ENCODE data around the gene CHAMP1. TPM values are rescaled to one million over a fixed set of nuclear protein-coding genes. Genes with fewer than 3 reads are reported as not detected.

Gene CHAMP1
- total and polyA plus RNA-seq, 4 experiments from 2014 or later: 5.4 to 25.1 (median 16.3) TPM

DNA sequence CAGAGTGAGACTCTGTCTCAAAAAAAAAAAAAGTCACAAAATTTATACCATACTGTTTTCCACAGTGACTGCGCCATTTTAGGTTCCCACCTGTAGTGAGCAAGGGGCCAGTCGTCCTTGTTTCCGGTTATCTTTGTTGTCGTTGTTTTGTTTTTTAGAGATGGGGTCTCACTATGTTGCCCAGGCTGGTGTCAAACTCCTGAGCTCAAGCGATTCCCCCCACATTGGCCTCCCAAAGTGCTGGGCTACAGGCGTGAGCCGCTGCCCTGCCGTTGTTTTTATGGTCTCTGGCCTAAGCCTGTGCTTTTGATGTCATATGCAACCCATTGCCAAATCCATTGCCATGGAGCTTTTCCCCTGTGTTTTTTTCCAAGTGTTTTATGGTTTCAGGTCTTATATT lies 29.6 kb upstream of the CHAMP1 start:
- peaks cover 46 to 67% of the 10 kb centered on the region in 2 donors for H3K36me3 Mint-ChIP-seq
- H3K27me3 ChIP-seq (ENCODE audit: insufficient read depth, low read length): no peaks in the 10 kb centered on the region
- intact Hi-C loops (cut with micrococcal nuclease): no loop called here
- no peak for DNase-seq
- ChIA-PET POLR2A (ENCODE audit: partially characterized antibody) (no interaction called here), CTCF (ENCODE audit: partially characterized antibody) (no interaction called here)
- H3K27ac Mint-ChIP-seq: peak overlapping the region in 2 of 7 donors; percentile 17 to 50
- no peaks in the 10 kb centered on the region for H3K27me3 Mint-ChIP-seq
- H3K4me3 ChIP-seq (ENCODE audit: low read length in 2 of 2): no peak overlapping the region
- no peaks in the 10 kb centered on the region for H3K9me3 Mint-ChIP-seq
- H3K4me1 Mint-ChIP-seq: peaks cover 28 to 66% (median 47%) of the 10 kb centered on the region in 4 donors
- no peaks in the 10 kb centered on the region for H3K9me3 ChIP-seq (ENCODE audit: control insufficient read depth in 1 of 2, low read length in 2 of 2)
- H3K27ac ChIP-seq (ENCODE audit: low read depth, low read length): no peak overlapping the region
- H3K36me3 ChIP-seq (ENCODE audit: insufficient read depth, low read length): peaks cover 28% of the 10 kb centered on the region
- H3K4me1 ChIP-seq (ENCODE audit: insufficient read depth, low read length): peaks cover 44% of the 10 kb centered on the region
- H3K4me3 Mint-ChIP-seq: peak overlapping the region in 4 of 8 donors; percentile 20 to 48 (median 40)

DNA sequence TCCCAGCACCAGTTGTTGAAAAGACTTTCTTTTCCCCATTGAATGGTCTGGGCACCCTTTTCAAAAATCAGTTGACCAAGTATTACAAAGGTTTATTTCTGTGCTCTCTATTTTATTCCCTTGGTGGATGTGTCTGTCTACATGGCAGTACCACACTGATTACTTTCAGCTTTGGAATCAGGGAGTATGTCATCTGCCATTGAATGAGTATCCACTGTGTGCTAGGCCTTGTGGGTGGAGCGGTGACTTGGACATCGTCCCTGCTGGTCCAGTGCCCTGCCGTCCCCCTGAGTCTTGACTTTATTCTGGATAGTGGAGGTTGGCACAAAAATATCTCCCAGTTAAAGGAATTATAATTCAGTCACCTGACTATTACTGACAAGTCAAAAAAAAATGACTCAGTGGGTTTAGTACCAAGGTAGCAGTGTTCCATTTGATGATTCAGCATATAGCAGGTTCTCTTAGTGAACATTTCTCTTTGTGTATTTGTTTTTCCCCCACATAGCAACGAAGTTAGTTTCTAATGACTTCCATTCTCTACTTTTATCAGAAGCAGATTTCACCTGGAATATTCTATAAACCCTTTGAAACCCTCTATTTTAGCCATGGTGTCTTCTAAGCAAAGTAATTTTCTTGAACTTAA lies 29.0 kb upstream of the CHAMP1 start:
- DNase-seq: no peak
- ChIA-PET POLR2A (ENCODE audit: partially characterized antibody) (no interaction called here), CTCF (ENCODE audit: partially characterized antibody) (no interaction called here)
- H3K4me1 ChIP-seq (ENCODE audit: insufficient read depth, low read length): peaks cover 38% of the 10 kb centered on the region
- intact Hi-C loops (cut with micrococcal nuclease): no loop called here
- Mint-ChIP-seq H3K4me1 (peaks cover 24 to 60% (median 42%) of the 10 kb centered on the region in 4 donors), H3K9me3 (no peaks in the 10 kb centered on the region), H3K36me3 (peaks cover 46 to 70% of the 10 kb centered on the region in 2 donors), H3K4me3 (peak overlapping the region in 2 of 8 donors; percentile 36 to 43), H3K27me3 (no peaks in the 10 kb centered on the region), H3K27ac (peak overlapping the region in 2 of 7 donors; percentile 57 to 70)
- no peaks in the 10 kb centered on the region for H3K9me3 ChIP-seq (ENCODE audit: control insufficient read depth in 1 of 2, low read length in 2 of 2)
- no peaks in the 10 kb centered on the region for H3K27me3 ChIP-seq (ENCODE audit: insufficient read depth, low read length)
- no peak overlapping the region for H3K27ac ChIP-seq (ENCODE audit: low read depth, low read length)
- H3K4me3 ChIP-seq (ENCODE audit: low read length in 2 of 2): no peak overlapping the region
- peaks cover 34% of the 10 kb centered on the region for H3K36me3 ChIP-seq (ENCODE audit: insufficient read depth, low read length)

DNA sequence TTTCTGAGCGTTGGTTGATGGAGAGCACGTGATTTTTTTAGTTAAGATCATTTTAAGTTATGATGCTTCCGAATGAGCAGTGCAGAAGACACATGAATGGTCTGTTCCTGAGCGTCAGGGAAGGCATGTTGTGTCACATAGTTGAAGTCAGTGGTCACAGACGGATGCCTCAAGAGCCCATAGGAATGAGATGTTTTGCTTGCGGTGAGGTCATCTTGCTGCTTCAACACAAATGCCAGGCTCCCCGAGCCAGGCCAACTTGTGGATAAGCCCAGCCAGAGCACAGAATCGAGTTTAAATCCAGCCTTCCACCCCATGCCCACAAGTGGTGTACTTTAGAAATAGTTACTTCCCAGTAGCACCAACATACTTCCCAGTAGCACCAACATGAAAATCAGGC lies 27.5 kb upstream of the CHAMP1 start:
- H3K27ac Mint-ChIP-seq: peak overlapping the region in 3 of 7 donors; percentile 1 to 52 (median 30)
- Histone ChIP-seq H3K9me3 (ENCODE audit: control insufficient read depth in 1 of 2, low read length in 2 of 2) (no peaks in the 10 kb centered on the region), H3K4me3 (ENCODE audit: low read length in 2 of 2) (no peak overlapping the region), H3K4me1 (ENCODE audit: insufficient read depth, low read length) (peaks cover 31% of the 10 kb centered on the region), H3K36me3 (ENCODE audit: insufficient read depth, low read length) (peaks cover 36% of the 10 kb centered on the region), H3K27me3 (ENCODE audit: insufficient read depth, low read length) (no peaks in the 10 kb centered on the region), H3K27ac (ENCODE audit: low read depth, low read length) (no peak overlapping the region)
- DNase-seq: no peak
- intact Hi-C loops (cut with micrococcal nuclease): no loop called here
- ChIA-PET CTCF (ENCODE audit: partially characterized antibody) (no interaction called here), POLR2A (ENCODE audit: partially characterized antibody) (no interaction called here)
- H3K36me3 Mint-ChIP-seq: peaks cover 56 to 73% of the 10 kb centered on the region in 2 donors
- H3K9me3 Mint-ChIP-seq: no peaks in the 10 kb centered on the region
- no peaks in the 10 kb centered on the region for H3K27me3 Mint-ChIP-seq
- H3K4me3 Mint-ChIP-seq: no peak overlapping the region
- H3K4me1 Mint-ChIP-seq: peaks cover 21 to 50% (median 37%) of the 10 kb centered on the region in 4 donors

DNA sequence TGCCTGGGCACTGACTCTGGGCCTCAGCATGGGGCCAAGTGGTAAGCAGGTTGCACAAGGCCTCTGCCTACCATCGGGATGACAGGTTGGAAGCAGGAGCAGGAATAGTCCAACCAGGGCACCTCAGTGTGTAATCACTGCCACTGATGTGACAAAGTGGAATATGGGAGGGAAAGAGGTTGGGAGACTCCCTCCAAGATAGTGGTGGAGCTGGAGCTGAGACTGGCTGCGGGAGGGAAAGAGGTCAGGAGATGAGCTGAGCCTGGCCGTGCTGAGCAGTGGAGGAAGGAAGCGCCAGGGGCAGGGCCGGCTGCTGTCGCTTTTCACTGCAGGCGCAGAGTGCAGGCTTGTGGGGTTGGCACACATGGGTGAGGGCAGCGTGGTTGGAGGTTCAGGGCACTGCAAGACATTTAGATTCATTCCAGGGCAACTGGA lies 26.1 kb upstream of the CHAMP1 start:
- Histone ChIP-seq H3K4me3 (ENCODE audit: low read length in 2 of 2) (no peak overlapping the region), H3K27me3 (ENCODE audit: insufficient read depth, low read length) (no peaks in the 10 kb centered on the region), H3K4me1 (ENCODE audit: insufficient read depth, low read length) (peaks cover 22% of the 10 kb centered on the region), H3K36me3 (ENCODE audit: insufficient read depth, low read length) (peaks cover 45% of the 10 kb centered on the region), H3K9me3 (ENCODE audit: control insufficient read depth in 1 of 2, low read length in 2 of 2) (no peaks in the 10 kb centered on the region), H3K27ac (ENCODE audit: low read depth, low read length) (no peak overlapping the region)
- intact Hi-C loops (cut with micrococcal nuclease): no loop called here
- peaks cover 18 to 39% (median 31%) of the 10 kb centered on the region in 4 donors for H3K4me1 Mint-ChIP-seq
- POLR2A ChIA-PET (ENCODE audit: partially characterized antibody): no interaction called here
- CTCF ChIA-PET (ENCODE audit: partially characterized antibody): no interaction called here
- peaks cover 61 to 69% of the 10 kb centered on the region in 2 donors for H3K36me3 Mint-ChIP-seq
- DNase-seq: no peak
- no peaks in the 10 kb centered on the region for H3K27me3 Mint-ChIP-seq
- no peak overlapping the region for H3K4me3 Mint-ChIP-seq
- H3K9me3 Mint-ChIP-seq: no peaks in the 10 kb centered on the region
- peak overlapping the region in 1 of 7 donors; percentile 32 for H3K27ac Mint-ChIP-seq

DNA sequence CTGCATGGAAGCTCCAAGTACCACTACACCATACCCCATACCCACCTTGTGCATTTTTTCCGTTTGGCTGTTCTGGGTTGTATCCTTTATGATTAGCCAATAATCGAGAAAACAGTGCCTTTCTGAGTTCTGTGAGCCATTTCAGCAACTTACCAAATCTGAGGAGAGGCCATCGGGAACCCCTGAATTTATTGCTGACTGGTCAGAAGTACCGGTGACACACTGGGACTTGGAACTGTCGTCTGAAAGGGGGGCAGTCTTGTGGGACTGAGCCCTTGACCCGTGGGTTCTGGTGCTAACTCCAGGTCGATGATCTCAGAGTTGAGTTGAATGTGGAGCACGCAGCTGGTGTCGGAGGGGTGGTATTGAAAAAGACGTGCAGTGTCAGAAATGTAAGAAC lies 17.9 kb upstream of the CHAMP1 start:
- Histone ChIP-seq H3K4me3 (ENCODE audit: low read length in 2 of 2) (no peak overlapping the region), H3K27me3 (ENCODE audit: insufficient read depth, low read length) (no peaks in the 10 kb centered on the region), H3K27ac (ENCODE audit: low read depth, low read length) (no peak overlapping the region), H3K36me3 (ENCODE audit: insufficient read depth, low read length) (peaks cover 25% of the 10 kb centered on the region), H3K9me3 (ENCODE audit: control insufficient read depth in 1 of 2, low read length in 2 of 2) (no peaks in the 10 kb centered on the region), H3K4me1 (ENCODE audit: insufficient read depth, low read length) (no peaks in the 10 kb centered on the region)
- no peak for DNase-seq
- ChIA-PET POLR2A (ENCODE audit: partially characterized antibody) (interaction anchor here (1.6 kb wide), 1 partner anchor 293 kb away, joined by 3 read pairs; no protein-coding TSS in a partner anchor), CTCF (ENCODE audit: partially characterized antibody) (no interaction called here)
- H3K9me3 Mint-ChIP-seq: no peaks in the 10 kb centered on the region
- no peaks in the 10 kb centered on the region for H3K27me3 Mint-ChIP-seq
- peak overlapping the region in 1 of 7 donors; percentile 43 for H3K27ac Mint-ChIP-seq
- H3K4me1 Mint-ChIP-seq: peaks cover 0 to 4% (median under 1%) of the 10 kb centered on the region in 4 donors
- intact Hi-C loops (cut with micrococcal nuclease): no loop called here
- peaks cover 35 to 38% of the 10 kb centered on the region in 2 donors for H3K36me3 Mint-ChIP-seq
- no peak overlapping the region for H3K4me3 Mint-ChIP-seq

DNA sequence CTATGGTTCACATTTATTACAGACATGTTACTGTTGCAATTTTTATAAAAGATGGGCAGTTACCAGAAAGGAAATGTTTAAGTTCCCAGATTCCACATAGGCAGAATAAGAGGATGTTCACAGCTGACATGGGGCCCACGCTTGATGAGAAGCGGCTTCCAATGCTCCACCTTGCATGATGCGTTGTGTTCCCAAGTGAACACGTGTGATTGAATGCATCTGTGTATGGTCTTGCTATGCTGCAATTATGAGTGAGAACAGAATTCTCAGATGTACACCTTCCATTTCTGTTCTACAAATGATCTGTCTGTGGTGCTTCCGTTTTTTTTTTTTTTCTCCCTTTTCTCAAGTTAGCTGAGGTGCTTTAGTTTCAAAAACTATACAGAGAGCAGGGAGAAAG lies 17.4 kb upstream of the CHAMP1 start:
- H3K4me3 ChIP-seq (ENCODE audit: low read length in 2 of 2): no peak overlapping the region
- no peaks in the 10 kb centered on the region for H3K27me3 Mint-ChIP-seq
- H3K9me3 Mint-ChIP-seq: no peaks in the 10 kb centered on the region
- H3K4me3 Mint-ChIP-seq: no peak overlapping the region
- no peak overlapping the region for H3K27ac ChIP-seq (ENCODE audit: low read depth, low read length)
- H3K27me3 ChIP-seq (ENCODE audit: insufficient read depth, low read length): no peaks in the 10 kb centered on the region
- intact Hi-C loops (cut with micrococcal nuclease): no loop called here
- H3K4me1 ChIP-seq (ENCODE audit: insufficient read depth, low read length): no peaks in the 10 kb centered on the region
- H3K4me1 Mint-ChIP-seq: peaks cover 0 to 6% (median 0%) of the 10 kb centered on the region in 4 donors
- H3K36me3 Mint-ChIP-seq: peaks cover 35 to 37% of the 10 kb centered on the region in 2 donors
- H3K36me3 ChIP-seq (ENCODE audit: insufficient read depth, low read length): peaks cover 28% of the 10 kb centered on the region
- no peaks in the 10 kb centered on the region for H3K9me3 ChIP-seq (ENCODE audit: control insufficient read depth in 1 of 2, low read length in 2 of 2)
- ChIA-PET CTCF (ENCODE audit: partially characterized antibody) (no interaction called here), POLR2A (ENCODE audit: partially characterized antibody) (interaction anchor here (1.6 kb wide), 1 partner anchor 294 kb away, joined by 3 read pairs; no protein-coding TSS in a partner anchor)
- no peak for DNase-seq
- H3K27ac Mint-ChIP-seq: no peak overlapping the region

DNA sequence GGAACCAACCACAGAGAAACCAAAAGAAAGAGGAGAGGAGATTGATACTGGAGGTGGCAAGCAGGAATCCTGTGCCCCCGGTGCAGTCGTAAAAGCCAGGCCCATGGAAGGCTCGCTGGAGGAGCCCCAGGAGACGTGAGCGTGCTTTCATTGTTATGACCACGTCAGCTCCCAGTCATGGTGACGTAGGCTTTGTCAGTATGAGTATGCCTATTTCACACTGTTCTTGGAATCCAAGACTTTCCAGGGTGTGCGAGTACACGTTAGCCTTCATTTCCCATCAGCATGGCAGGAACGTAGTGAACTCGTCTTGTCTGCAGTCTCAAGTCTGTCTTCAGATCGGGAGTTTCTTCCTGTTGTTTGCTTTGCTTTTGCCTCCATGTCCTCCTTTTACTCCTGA lies 15.4 kb upstream of the CHAMP1 start:
- no peaks in the 10 kb centered on the region for H3K9me3 Mint-ChIP-seq
- ChIA-PET POLR2A (ENCODE audit: partially characterized antibody) (no interaction called here), CTCF (ENCODE audit: partially characterized antibody) (no interaction called here)
- H3K4me3 Mint-ChIP-seq: no peak overlapping the region
- Histone ChIP-seq H3K4me1 (ENCODE audit: insufficient read depth, low read length) (no peaks in the 10 kb centered on the region), H3K36me3 (ENCODE audit: insufficient read depth, low read length) (peaks cover 28% of the 10 kb centered on the region), H3K27ac (ENCODE audit: low read depth, low read length) (no peak overlapping the region), H3K4me3 (ENCODE audit: low read length in 2 of 2) (no peak overlapping the region), H3K27me3 (ENCODE audit: insufficient read depth, low read length) (no peaks in the 10 kb centered on the region), H3K9me3 (ENCODE audit: control insufficient read depth in 1 of 2, low read length in 2 of 2) (no peaks in the 10 kb centered on the region)
- peaks cover 40 to 44% of the 10 kb centered on the region in 2 donors for H3K36me3 Mint-ChIP-seq
- H3K4me1 Mint-ChIP-seq: peaks cover 0 to 6% (median 0%) of the 10 kb centered on the region in 4 donors
- H3K27me3 Mint-ChIP-seq: no peaks in the 10 kb centered on the region
- DNase-seq: no peak
- H3K27ac Mint-ChIP-seq: peak overlapping the region in 2 of 7 donors; percentile 36 to 82
- intact Hi-C loops (cut with micrococcal nuclease): no loop called here

All from CD4-positive, alpha-beta memory T cell (primary cell).